HFFc6 (cell line): ENCODE measurements around the gene TMEM51. TPM values are rescaled to one million over a fixed set of nuclear protein-coding genes. Genes with fewer than 3 reads are reported as not detected.
A peak's percentile ranks its signal among the peaks of the same experiment; 100 is the strongest.

Experiments used
- DNase-seq: peaks from one replicate; pipeline ENCODE4 v3.0.0-alpha.2; 2018
- H3K27ac Mint-ChIP-seq: 2 replicates; pipeline ENCODE4 v1.8.0; 2020; ENCODE audit warnings: mild to moderate bottlenecking, mixed read lengths
- H3K27me3 Mint-ChIP-seq: 2 replicates; pipeline ENCODE4 v1.8.0; 2021; ENCODE audit warnings: mild to moderate bottlenecking, moderate library complexity, mixed read lengths; ENCODE audit not compliant: insufficient read depth
- H3K36me3 Mint-ChIP-seq: 2 replicates; pipeline ENCODE4 v1.8.0; 2021; ENCODE audit warnings: low read depth, mixed read lengths
- H3K4me1 Mint-ChIP-seq: 2 replicates; pipeline ENCODE4 v1.8.0; 2020; ENCODE audit warnings: low read depth, mixed read lengths
- H3K4me3 Mint-ChIP-seq: 2 replicates; pipeline ENCODE4 v1.8.0; 2020; ENCODE audit warnings: mild to moderate bottlenecking, moderate library complexity, mixed read lengths
- H3K9me3 Mint-ChIP-seq: 2 replicates; pipeline ENCODE4 v1.8.0; 2020; ENCODE audit warnings: mild to moderate bottlenecking, mixed read lengths
- CTCF ChIP-seq: fragments of 200-600 bp; sonication (generic); IDR thresholded peaks from 2 replicates; pipeline ENCODE4 v1.5.0; 2021; ENCODE audit warnings: antibody characterized with exemption, mild to moderate bottlenecking
- total RNA-seq, 6 experiments: library from RNA; stranded (reverse); fragmentation: NEBNext Ultra II Directional; extraction: Animal tissue kit (Norgen Biotek cat#: 25700); gene quantifications; 2 replicates in 1 of 6; 3 replicates in 5 of 6; pipeline ENCODE4 v1.2.3, GENCODE V29; 2021

The TMEM51 gene
- total RNA-seq, 6 experiments from 2014 or later: 4.8 to 6.8 (median 6.6) TPM

GRCh38 chr1:15186073-15186845 lies 32.7 kb downstream of the TMEM51 start:
- Mint-ChIP-seq H3K36me3 (no peaks in the 10 kb centered on the region), H3K27me3 (no peaks in the 10 kb centered on the region; the same call in 1 of the 2 replicates), H3K27ac (no peak overlapping the region), H3K4me3 (no peak overlapping the region), H3K9me3 (no peaks in the 10 kb centered on the region), H3K4me1 (peaks cover 40% of the 10 kb centered on the region)
- no peak for TF ChIP-seq CTCF
- DNase-seq: no peak

GRCh38 chr1:15186846-15187151 lies 33.3 kb downstream of the TMEM51 start:
- Mint-ChIP-seq H3K27ac (no peak overlapping the region), H3K9me3 (no peaks in the 10 kb centered on the region), H3K4me3 (no peak overlapping the region), H3K27me3 (no peaks in the 10 kb centered on the region; the same call in 1 of the 2 replicates), H3K36me3 (no peaks in the 10 kb centered on the region), H3K4me1 (peaks cover 40% of the 10 kb centered on the region)
- TF ChIP-seq CTCF: no peak
- DNase-seq: no peak

- Mint-ChIP-seq H3K9me3 (no peaks in the 10 kb centered on the region), H3K27ac (peak overlapping the region; percentile 36; the same call in 1 of the 2 replicates), H3K4me3 (no peak overlapping the region), H3K36me3 (no peaks in the 10 kb centered on the region), H3K27me3 (no peaks in the 10 kb centered on the region; the same call in 1 of the 2 replicates), H3K4me1 (peaks cover 40% of the 10 kb centered on the region)
- no peak for DNase-seq
- no peak for TF ChIP-seq CTCF
Measured at GRCh38 chr1:15187175-15188129, 33.9 kb downstream of the TMEM51 start.

GRCh38 chr1:15188130-15188524 lies 34.6 kb downstream of the TMEM51 start:
- H3K36me3 Mint-ChIP-seq: no peaks in the 10 kb centered on the region
- no peak overlapping the region for H3K27ac Mint-ChIP-seq
- H3K4me3 Mint-ChIP-seq: no peak overlapping the region
- TF ChIP-seq CTCF: no peak
- DNase-seq: no peak
- H3K4me1 Mint-ChIP-seq: peaks cover 40% of the 10 kb centered on the region
- H3K27me3 Mint-ChIP-seq: no peaks in the 10 kb centered on the region; the same call in 1 of the 2 replicates
- no peaks in the 10 kb centered on the region for H3K9me3 Mint-ChIP-seq

GRCh38 chr1:15188678-15189077 lies 35.1 kb downstream of the TMEM51 start:
- H3K4me1 Mint-ChIP-seq: peaks cover 40% of the 10 kb centered on the region
- DNase-seq: no peak
- peak overlapping the region; percentile 55 for H3K27ac Mint-ChIP-seq
- no peak for TF ChIP-seq CTCF
- no peaks in the 10 kb centered on the region for H3K36me3 Mint-ChIP-seq
- no peaks in the 10 kb centered on the region for H3K9me3 Mint-ChIP-seq
- no peaks in the 10 kb centered on the region; the same call in 1 of the 2 replicates for H3K27me3 Mint-ChIP-seq
- H3K4me3 Mint-ChIP-seq: no peak overlapping the region
